Vein endothelial cell (primary cell): ENCODE measurements around the gene GNL1. TPM values are rescaled to one million over a fixed set of nuclear protein-coding genes. Genes with fewer than 3 reads are reported as not detected.
A peak's percentile ranks its signal among the peaks of the same experiment; 100 is the strongest.

Source experiments
- small RNA-seq: library from RNA; depleted of rRNA; stranded (forward); fragments of <200 nt; gene quantifications from one replicate; pipeline ENCODE3, GENCODE V24; 2012
- total RNA-seq: library from RNA; depleted of rRNA; stranded (reverse); fragments of >200 nt; gene quantifications from 2 replicates; pipeline ENCODE4 v1.2.3, GENCODE V29; 2012

Gene GNL1, protein sequence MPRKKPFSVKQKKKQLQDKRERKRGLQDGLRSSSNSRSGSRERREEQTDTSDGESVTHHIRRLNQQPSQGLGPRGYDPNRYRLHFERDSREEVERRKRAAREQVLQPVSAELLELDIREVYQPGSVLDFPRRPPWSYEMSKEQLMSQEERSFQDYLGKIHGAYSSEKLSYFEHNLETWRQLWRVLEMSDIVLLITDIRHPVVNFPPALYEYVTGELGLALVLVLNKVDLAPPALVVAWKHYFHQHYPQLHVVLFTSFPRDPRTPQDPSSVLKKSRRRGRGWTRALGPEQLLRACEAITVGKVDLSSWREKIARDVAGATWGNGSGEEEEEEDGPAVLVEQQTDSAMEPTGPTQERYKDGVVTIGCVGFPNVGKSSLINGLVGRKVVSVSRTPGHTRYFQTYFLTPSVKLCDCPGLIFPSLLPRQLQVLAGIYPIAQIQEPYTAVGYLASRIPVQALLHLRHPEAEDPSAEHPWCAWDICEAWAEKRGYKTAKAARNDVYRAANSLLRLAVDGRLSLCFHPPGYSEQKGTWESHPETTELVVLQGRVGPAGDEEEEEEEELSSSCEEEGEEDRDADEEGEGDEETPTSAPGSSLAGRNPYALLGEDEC
- 41.5 and 48.0 TPM in 2 replicates for total RNA-seq

DNA sequence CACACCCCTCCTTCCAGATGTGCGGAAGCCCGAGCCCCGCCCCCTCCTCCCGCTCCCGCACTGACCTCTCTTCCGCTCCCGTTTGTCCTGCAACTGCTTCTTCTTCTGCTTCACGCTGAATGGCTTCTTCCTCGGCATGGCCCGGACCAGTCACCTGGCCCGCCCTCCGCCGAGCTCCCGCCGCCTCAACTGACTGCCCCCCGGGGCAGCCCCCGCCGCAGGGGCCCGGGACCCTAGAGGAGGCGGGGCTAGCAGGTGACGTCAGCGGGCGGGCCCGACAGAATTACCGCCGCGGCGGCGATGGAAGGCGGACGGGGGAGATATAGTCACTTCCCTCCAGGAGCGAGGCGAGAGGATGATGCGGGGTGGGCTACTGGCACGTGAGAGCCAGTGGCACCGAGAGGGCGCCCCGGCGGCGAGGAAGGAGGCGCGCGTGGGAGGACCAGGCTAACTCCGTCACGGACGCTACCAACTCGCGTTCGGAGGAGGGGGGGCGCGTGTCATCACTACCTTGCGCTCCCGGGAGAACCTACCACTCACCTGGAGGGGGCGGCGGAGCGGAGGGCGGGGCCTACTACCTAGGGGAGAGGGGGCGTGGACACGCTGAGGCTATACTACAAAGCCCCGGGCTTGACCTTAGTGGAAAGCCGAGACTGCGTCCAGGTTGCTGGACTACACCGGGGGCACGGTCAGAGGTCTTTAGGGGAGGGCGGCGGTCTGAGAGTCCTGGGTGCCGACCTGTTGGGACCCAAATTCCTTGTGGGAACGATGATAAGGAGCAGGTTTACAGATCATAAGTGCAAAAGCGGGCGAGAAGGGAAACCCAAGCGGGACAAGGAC lies at the start of gene GNL1:
Gene GNL1 (minus strand): TSS at position 424 of the 840 bp plus-strand sequence. CDS start 286 bp downstream, at position 138.

DNA sequence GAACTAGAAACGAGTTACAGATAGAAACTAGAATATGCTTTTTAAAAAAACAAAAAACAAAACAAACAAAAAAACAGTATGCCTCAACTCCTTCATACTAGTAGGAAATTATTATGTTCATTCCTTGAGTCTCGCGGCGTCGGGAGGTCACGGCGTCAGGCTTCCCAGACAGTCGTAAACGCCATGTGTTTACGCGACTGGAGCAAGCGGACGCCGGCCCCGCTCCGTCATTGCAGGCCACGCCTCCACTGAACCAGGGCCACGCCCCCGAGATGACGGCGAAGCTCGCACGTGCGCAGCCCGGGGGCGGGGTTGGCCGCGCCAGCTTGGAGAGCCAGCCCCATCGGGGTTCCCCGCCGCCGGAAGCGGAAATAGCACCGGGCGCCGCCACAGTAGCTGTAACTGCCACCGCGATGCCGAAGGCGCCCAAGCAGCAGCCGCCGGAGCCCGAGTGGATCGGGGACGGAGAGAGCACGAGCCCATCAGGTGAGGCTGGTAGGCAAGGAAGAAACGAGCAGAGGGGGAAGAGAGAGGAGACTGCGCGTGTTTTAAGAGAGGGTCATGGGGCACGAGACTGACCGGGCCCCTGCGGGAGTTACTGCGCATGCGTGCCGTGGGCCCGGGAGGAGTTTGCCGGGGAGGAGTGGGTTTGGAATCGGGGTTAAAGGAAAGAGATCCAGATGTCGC lies 14.9 kb upstream of the GNL1 start, which contains the start of gene ABCF1:
Gene ABCF1 (plus strand): TSS at position 368 of the 687 bp plus-strand sequence. CDS start 46 bp downstream, at position 414.

DNA sequence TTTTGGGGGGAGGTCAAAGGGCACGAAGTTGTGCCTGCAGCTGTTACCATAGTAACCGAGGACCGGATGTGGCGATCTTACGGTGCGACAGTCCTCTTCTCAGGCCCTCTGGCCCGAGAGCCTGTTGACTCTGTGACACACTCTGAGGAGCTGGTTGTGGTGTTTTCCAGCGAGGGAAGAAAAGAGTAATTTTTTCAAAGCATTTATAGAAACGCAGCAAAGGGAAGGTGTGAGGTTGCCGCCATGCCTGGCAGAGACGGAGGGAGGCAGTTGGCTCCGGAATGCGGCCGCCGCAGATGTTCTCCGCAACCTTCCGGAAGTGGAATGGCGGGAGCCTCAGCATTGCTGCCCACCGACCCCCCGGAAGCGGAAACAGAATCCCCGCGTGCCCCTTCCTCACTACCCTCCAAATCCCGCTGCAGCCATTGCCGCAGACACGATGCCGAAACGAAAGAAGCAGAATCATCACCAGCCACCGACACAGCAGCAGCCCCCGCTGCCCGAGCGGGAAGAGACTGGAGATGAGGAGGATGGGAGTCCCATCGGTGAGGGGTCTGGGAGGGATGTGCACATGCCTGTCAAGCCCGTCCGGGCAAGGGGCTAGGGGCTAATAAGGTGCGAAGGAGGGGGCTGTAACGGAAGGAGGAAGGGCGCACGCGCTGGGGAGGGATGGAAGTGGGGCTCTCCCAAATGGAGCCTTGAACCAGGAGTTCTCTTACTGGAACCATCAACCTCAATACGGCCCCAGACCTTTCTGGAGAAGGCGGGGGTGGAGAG lies 805 bp upstream of the GNL1 start, which contains the start of gene PRR3:
Gene PRR3 (plus strand): TSS at position 390 of the 777 bp plus-strand sequence. CDS start 50 bp downstream, at position 440.

Small RNAs within 50 kb of the gene (small RNA-seq; reads per million reads assigned to genes)
- gene MIR877 = 1.6 reads per million, percentile 73 among the genes with 10 or more reads in this experiment

Other genes starting within 250 kb of the GNL1 start
- gene TRIM39, start 229.6 kb downstream of the GNL1 start, total RNA-seq = 13.4 and 15.5 TPM in 2 replicates
- gene RPP21, start 211.3 kb downstream of the GNL1 start, total RNA-seq = 22.4 and 34.3 TPM in 2 replicates
- 435 and 565 TPM in 2 replicates for gene HLA-E, start 67.0 kb downstream of the GNL1 start, total RNA-seq
- gene PRR3, start 806 bp upstream of the GNL1 start, total RNA-seq = 6.4 and 8.8 TPM in 2 replicates
- gene ABCF1, start 15.0 kb upstream of the GNL1 start, total RNA-seq = 43.8 and 46.2 TPM in 2 replicates
- 41.1 and 44.7 TPM in 2 replicates for gene PPP1R10, start 60.8 kb upstream of the GNL1 start, total RNA-seq
- 65.7 and 73.2 TPM in 2 replicates for gene MRPS18B, start 61.4 kb upstream of the GNL1 start, total RNA-seq
- gene ATAT1, start 70.4 kb upstream of the GNL1 start, total RNA-seq = 4.6 and 6.8 TPM in 2 replicates
- 3.8 and 4.2 TPM in 2 replicates for gene C6orf136, start 90.6 kb upstream of the GNL1 start, total RNA-seq
- 33.6 and 37.7 TPM in 2 replicates for gene DHX16, start 116.5 kb upstream of the GNL1 start, total RNA-seq
- gene PPP1R18, start 130.2 kb upstream of the GNL1 start, total RNA-seq = 98.0 and 103 TPM in 2 replicates
- 5.6 and 7.0 TPM in 2 replicates for gene NRM, start 134.5 kb upstream of the GNL1 start, total RNA-seq
- 10.1 and 10.9 TPM in 2 replicates for gene MDC1, start 160.8 kb upstream of the GNL1 start, total RNA-seq
- gene TUBB, start 163.9 kb upstream of the GNL1 start, total RNA-seq = 858 and 942 TPM in 2 replicates
- 86.3 and 91.1 TPM in 2 replicates for gene FLOT1, start 186.2 kb upstream of the GNL1 start, total RNA-seq
- 103 and 186 TPM in 2 replicates for gene IER3, start 188.1 kb upstream of the GNL1 start, total RNA-seq